Bone marrow (tissue), 2 donors: ENCODE data around the gene ADAT1.

ENCODE experiments used
- DNase-seq, 2 donors: peaks; one replicate each; lab custom pipeline; 2025; lab: John Stamatoyannopoulos, UW

The ADAT1 gene, protein sequence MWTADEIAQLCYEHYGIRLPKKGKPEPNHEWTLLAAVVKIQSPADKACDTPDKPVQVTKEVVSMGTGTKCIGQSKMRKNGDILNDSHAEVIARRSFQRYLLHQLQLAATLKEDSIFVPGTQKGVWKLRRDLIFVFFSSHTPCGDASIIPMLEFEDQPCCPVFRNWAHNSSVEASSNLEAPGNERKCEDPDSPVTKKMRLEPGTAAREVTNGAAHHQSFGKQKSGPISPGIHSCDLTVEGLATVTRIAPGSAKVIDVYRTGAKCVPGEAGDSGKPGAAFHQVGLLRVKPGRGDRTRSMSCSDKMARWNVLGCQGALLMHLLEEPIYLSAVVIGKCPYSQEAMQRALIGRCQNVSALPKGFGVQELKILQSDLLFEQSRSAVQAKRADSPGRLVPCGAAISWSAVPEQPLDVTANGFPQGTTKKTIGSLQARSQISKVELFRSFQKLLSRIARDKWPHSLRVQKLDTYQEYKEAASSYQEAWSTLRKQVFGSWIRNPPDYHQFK

DNA sequence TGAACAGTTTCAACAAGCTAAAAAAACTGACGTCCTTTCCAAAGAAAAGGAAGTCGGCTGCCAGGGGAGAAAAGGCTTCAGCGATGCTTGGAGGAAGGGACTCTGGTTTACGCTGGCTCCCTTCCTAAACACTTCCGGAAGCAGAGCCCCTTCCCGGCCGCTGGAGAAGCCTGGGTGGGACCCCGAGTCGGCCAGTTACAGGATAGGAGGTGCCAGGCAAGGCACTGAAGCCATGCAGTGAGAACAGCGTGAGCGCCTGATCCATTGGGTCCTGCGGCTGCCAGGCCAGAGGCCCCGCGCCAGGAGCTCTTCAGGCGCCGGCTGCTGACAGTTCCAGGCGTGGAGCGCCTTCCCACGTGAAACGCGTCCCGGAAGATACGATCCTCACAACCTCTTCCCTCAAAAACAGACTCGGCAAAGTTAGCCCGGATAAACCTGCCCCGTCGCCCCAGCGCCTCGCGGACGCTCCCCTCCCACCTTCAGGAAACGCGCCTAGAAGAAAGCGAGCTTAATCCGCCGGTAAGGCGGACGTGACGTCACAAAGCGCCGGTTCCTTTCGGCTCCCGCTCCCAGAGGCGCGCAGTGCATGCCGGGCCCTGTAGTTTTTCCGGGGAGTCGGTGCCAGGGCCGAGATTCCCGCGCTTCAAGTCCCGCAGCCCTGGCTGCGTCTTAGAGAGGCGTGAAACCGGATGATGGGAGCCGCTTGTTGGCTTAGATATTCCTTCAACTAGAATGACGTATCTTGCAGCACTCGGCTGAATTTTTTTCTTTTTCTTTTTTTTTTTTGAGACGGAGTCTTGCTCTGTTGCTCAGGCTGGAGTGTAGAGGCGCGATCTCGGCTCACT, at the start of gene ADAT1:
Gene ADAT1 (minus strand): TSS at position 521 of the 845 bp plus-strand sequence. CDS start 2,482 bp downstream, outside the sequence.
- DNase-seq = peak; percentile 84 to 91

GRCh38 chr16:75667503-75667902, 44.4 kb upstream of the ADAT1 start:
- DNase-seq = no peak

- no peak for DNase-seq
Measured at GRCh38 chr16:75660726-75661302, 37.7 kb upstream of the ADAT1 start.

GRCh38 chr16:75660321-75660720, 37.2 kb upstream of the ADAT1 start:
- no peak for DNase-seq

GRCh38 chr16:75658175-75658574, 35.1 kb upstream of the ADAT1 start:
- DNase-seq = no peak

- no peak for DNase-seq
Measured at GRCh38 chr16:75653922-75654321, 30.8 kb upstream of the ADAT1 start.

DNA sequence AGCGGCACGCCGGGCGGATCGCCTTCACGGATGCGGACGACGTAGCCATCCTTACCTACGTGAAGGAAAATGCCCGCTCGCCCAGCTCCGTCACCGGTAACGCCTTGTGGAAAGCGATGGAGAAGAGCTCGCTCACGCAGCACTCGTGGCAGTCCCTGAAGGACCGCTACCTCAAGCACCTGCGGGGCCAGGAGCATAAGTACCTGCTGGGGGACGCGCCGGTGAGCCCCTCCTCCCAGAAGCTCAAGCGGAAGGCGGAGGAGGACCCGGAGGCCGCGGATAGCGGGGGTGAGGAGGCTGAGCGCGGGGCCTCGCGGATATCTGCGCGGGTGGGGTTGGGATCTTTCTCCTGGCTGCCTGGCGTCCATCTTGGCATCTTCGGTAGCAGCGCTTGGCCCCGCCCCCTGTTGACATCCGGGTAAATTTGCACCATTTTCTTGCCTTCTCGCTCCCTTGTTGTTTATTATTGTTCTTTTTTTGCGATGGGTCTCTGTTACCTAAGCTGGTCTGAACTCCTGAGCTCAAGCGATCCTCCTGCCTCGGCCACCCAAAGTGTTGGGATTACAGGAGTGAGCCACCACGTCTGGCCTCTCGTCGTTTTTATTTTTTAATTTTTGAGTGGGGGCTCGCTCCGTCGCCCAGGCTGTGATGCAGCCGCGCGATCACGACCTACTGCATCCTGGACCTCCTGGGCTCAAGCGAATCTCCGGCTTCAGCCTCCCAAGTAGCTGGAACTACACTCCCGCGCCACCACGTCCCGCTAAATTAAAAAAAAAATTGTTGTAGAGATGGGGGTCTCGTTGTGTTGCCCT, 25.4 kb upstream of the ADAT1 start:
- peak; percentile 59 to 61 for DNase-seq

- DNase-seq = peak; percentile 72 to 91
Measured at GRCh38 chr16:75647492-75648264, 24.6 kb upstream of the ADAT1 start, which contains the start of the genes KARS1 and TERF2IP. KARS1 (minus strand) TSS chr16:75647665; CDS start chr16:75647639, 26 bp downstream. TERF2IP (plus strand) TSS chr16:75647773; CDS start chr16:75647883, 110 bp downstream.

DNA sequence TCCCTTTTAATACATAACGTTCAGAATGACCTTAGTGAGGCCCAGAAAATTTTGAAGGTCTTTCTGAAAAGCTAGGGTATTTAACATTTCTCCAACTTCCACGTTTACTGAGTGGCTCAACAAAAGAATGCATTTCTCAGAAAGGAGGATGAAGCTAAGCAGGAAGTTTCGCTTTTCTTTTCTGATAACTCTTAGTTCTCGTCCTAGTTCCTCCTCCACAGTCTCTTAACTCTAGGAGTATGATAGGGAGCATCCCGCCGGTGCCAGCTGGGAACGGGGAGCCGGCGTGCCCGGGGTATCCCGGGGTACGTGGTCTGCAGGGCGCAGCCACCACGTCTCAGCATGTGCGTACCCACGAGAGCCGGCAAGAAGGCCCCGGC, 24.0 kb upstream of the ADAT1 start:
- DNase-seq = no peak

DNA sequence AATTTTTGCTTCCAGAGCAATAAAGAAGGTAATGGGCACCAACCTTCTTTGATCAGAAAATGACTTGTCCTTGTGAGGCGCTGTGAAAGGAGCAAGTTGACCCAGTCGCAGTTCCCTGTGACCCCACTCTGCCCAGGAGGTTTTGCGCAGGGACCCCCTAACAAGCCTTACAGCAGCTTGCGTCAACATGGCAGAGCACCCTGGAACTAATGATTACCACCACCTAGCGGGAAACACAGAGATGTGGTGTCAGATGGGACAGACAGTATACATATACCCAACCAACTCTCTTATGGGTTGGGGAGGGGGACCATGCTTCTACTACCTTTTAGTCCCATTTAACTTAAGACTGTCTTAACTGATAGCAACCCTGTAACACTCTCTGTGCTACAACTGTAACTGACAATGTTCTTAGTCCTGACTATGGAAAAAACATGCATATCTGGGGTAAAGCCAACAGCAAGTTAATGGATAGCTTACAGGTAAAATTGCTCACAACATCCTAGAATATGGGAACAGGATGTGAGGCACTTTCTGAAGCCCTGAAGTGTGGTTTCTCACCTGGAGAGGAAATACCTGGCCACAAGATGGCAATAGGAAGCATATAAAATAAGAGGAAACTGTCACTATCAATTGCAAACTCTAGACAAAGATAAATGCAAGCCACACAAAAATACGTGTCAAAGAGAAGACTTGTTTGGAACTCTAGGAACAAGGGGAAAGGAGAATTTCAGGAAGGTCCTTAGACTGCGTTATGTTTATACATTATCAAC, 21.3 kb upstream of the ADAT1 start:
- DNase-seq = no peak

GRCh38 chr16:75640598-75640997, 17.5 kb upstream of the ADAT1 start:
- no peak for DNase-seq

DNA sequence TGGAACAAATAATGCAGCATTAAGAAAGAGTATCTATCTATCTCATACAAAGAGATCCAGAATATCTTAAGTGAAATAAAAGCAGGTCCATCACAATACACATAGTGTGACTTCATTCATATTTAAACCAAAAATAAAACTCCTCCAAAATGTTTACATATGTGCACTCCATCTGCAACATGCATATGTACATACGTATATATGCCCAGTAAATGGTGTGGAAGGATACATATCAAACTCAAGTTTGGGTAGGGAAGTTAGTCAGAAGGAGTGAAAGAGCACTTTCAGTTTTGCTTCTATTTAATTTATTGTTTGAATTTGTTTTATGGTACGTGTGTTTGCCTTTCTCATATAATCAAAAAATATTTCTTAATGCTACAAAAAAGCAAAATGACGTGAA, 12.0 kb upstream of the ADAT1 start:
- no peak for DNase-seq

- no peak for DNase-seq
Measured at GRCh38 chr16:75632857-75633256, 9.8 kb upstream of the ADAT1 start.

- no peak for DNase-seq
Measured at GRCh38 chr16:75630052-75630451, 7.0 kb upstream of the ADAT1 start.

- no peak for DNase-seq
Measured at GRCh38 chr16:75629132-75629531, 6.1 kb upstream of the ADAT1 start.

DNA sequence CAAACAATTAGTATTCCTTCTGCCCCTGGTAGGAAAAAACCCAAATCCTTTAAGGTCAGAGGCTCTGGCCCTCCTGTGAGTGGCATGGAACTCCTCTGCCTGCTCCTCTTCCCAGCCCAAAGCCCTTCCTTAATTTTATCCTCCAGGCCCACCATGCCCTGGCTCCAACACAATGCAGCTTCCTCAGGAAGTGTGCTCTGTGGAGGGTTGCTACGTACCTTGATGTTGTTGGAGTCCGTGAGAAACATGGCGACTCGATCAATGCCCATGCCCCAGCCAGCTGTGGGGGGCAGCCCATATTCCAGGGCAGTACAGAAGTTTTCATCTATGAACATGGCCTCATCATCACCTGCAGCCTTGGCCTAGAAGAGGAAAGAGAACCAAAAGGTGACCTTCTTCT, 5.3 kb upstream of the ADAT1 start:
- no peak for DNase-seq

GRCh38 chr16:75627851-75628250, 4.8 kb upstream of the ADAT1 start:
- peak in 1 of 2 donors; percentile 62 for DNase-seq

DNA sequence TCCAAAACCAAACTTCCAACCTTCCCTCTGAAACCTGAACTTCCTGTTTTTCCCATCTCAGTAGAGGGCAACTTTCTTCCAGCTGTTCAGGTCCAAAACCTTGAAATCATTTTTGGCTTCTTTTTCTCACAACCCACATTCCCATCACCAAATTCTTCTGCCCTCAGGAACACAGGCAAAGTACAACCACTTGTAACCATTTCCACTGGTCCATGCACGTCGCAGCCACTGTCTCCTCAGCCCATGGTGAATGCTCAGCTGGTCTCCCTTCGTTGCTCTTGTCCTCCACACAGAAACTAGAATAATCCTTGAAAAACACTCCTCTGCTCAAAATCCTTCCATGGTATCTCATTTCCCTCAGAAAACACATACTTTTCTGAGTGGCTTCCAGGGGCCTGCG, 3.7 kb upstream of the ADAT1 start:
- DNase-seq = no peak

DNA sequence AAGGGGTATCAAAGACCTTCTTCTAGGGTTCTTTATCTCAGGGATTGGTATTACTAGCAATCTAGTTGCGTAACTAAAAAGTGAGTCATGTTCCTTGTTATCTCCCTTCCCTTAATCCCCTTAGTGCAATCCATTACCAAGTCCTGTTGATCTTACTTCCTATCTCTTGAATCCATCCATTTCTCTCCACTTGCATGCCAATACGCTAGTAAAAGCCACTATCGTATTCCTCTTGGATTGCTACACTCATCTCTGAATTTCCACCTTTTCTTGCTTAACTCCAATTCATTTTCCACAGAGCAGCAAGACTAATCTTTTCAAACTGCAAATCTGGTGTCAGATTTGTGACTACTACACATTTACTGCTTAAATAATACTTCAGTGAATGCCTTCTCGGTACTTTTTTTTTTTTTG, 1.8 kb upstream of the ADAT1 start:
- no peak for DNase-seq

GRCh38 chr16:75621170-75621477, 2.0 kb downstream of the ADAT1 start:
- DNase-seq = no peak
